HEK293 (cell line): ENCODE results near the gene C2orf42.

Experiments
- CTCF ChIA-PET: fragments of 350-600 bp; formaldehyde crosslinking; extraction: SDS; loops from one replicate; lab custom pipeline; 2021; ENCODE audit warnings: antibody characterized with exemption; lab: Yijun Ruan, JAX
- POLR2A ChIA-PET: fragments of 300-600 bp; formaldehyde crosslinking; extraction: SDS; loops from one replicate; lab custom pipeline; 2020; ENCODE audit warnings: antibody characterized with exemption, inconsistent platforms; lab: Yijun Ruan, JAX
- H3K27ac ChIP-seq: fragments of 200-500 bp; sonication (Bioruptor generic); 2 replicates; pipeline ENCODE4 v1.5.1; 2014; ENCODE audit warnings: low read depth, low read length, control low read depth, inconsistent platforms; ENCODE audit errors: extremely low read depth
- H3K36me3 ChIP-seq, 2 experiments: fragments of 200-500 bp in 1 of 2; sonication (Bioruptor generic) in 1 of 2; 1 replicate in 1 of 2; 2 replicates in 1 of 2; pipeline ENCODE4 v1.5.1; 2014 to 2017; ENCODE audit warnings: inconsistent platforms in 2 of 2, low read length in 2 of 2; ENCODE audit not compliant: control insufficient read depth in 2 of 2, insufficient read depth in 1 of 2
- H3K4me1 ChIP-seq: fragments of 200-500 bp; sonication (Bioruptor generic); 2 replicates; pipeline ENCODE4 v1.5.1; 2014; ENCODE audit warnings: mild to moderate bottlenecking, low read length, inconsistent platforms; ENCODE audit not compliant: control insufficient read depth, insufficient read depth
- H3K4me3 ChIP-seq: 2 replicates; pipeline ENCODE4 v1.5.1; 2011; ENCODE audit warnings: low read depth, mild to moderate bottlenecking, control low read depth, low read length, moderate library complexity
- H3K9me3 ChIP-seq: fragments of 200-500 bp; sonication (Bioruptor generic); 2 replicates; pipeline ENCODE4 v1.5.1; 2014; ENCODE audit warnings: low read depth, low read length, inconsistent platforms; ENCODE audit not compliant: control insufficient read depth, insufficient read depth
- BCL11A ChIP-seq: fragments of 450-650 bp; formaldehyde crosslinking; IDR thresholded peaks from 2 replicates; pipeline ENCODE4 v1.5.1; 2016; ENCODE audit warnings: low read depth, missing biosample characterization, missing genetic modification characterization
- HOXD13 ChIP-seq: sonication (generic); formaldehyde crosslinking; IDR thresholded peaks from 2 replicates; pipeline ENCODE4 v1.8.0; 2022; ENCODE audit warnings: missing genetic modification reagents, borderline replicate concordance
- IKZF3 ChIP-seq: fragments of 450-650 bp; IDR thresholded peaks from 2 replicates; pipeline ENCODE4 v1.5.0; 2018; ENCODE audit warnings: missing biosample characterization, mild to moderate bottlenecking, missing genetic modification characterization, moderate library complexity
- REST ChIP-seq: fragments of 450-650 bp; formaldehyde crosslinking; IDR thresholded peaks from 2 replicates; pipeline ENCODE4 v1.5.1; 2016; ENCODE audit warnings: missing biosample characterization, missing genetic modification characterization
- SCRT1 ChIP-seq: fragments of 450-650 bp; formaldehyde crosslinking; IDR thresholded peaks from 2 replicates; pipeline ENCODE4 v1.5.1; 2016; ENCODE audit warnings: missing biosample characterization, missing genetic modification characterization, borderline replicate concordance
- SP2 ChIP-seq: fragments of 450-650 bp; formaldehyde crosslinking; IDR thresholded peaks from 2 replicates; pipeline ENCODE4 v1.5.1; 2016; ENCODE audit warnings: missing biosample characterization, missing genetic modification characterization
- WT1 ChIP-seq: fragments of 450-650 bp; formaldehyde crosslinking; IDR thresholded peaks from 2 replicates; pipeline ENCODE4 v1.5.1; 2016; ENCODE audit warnings: missing biosample characterization, missing genetic modification characterization
- ZBTB1 ChIP-seq: fragments of 450-650 bp; formaldehyde crosslinking; IDR thresholded peaks from 2 replicates; pipeline ENCODE4 v1.5.1; 2016; ENCODE audit warnings: missing biosample characterization, missing genetic modification characterization
- ZBTB17 ChIP-seq: fragments of 450-650 bp; formaldehyde crosslinking; IDR thresholded peaks from 2 replicates; pipeline ENCODE4 v1.5.1; 2016; ENCODE audit warnings: missing biosample characterization, missing genetic modification characterization
- ZBTB21 ChIP-seq: fragments of 450-650 bp; formaldehyde crosslinking; IDR thresholded peaks from 2 replicates; pipeline ENCODE4 v1.5.1; 2017; ENCODE audit warnings: missing biosample characterization, missing genetic modification characterization
- ZFP41 ChIP-seq: fragments of 450-650 bp; formaldehyde crosslinking; IDR thresholded peaks from 2 replicates; pipeline ENCODE4 v1.5.1; 2016; ENCODE audit warnings: missing biosample characterization, missing genetic modification characterization, borderline replicate concordance
- ZIC2 ChIP-seq: fragments of 450-650 bp; formaldehyde crosslinking; IDR thresholded peaks from 2 replicates; pipeline ENCODE4 v1.5.1; 2016; ENCODE audit warnings: missing biosample characterization, missing genetic modification characterization
- ZNF121 ChIP-seq: fragments of 450-650 bp; formaldehyde crosslinking; IDR thresholded peaks from 2 replicates; pipeline ENCODE4 v1.5.1; 2016; ENCODE audit warnings: missing biosample characterization, missing genetic modification characterization
- ZNF155 ChIP-seq: fragments of 450-650 bp; formaldehyde crosslinking; IDR thresholded peaks from 2 replicates; pipeline ENCODE4 v1.5.1; 2016; ENCODE audit warnings: missing biosample characterization, missing genetic modification characterization
- ZNF16 ChIP-seq: fragments of 450-650 bp; formaldehyde crosslinking; IDR thresholded peaks from 2 replicates; pipeline ENCODE4 v1.5.1; 2016; ENCODE audit warnings: low read depth, missing biosample characterization, missing genetic modification characterization
- ZNF174 ChIP-seq: fragments of 450-650 bp; formaldehyde crosslinking; IDR thresholded peaks from 2 replicates; pipeline ENCODE4 v1.5.0; 2017; ENCODE audit warnings: missing biosample characterization, mild to moderate bottlenecking, missing genetic modification characterization
- ZNF248 ChIP-seq: fragments of 450-650 bp; formaldehyde crosslinking; IDR thresholded peaks from 2 replicates; pipeline ENCODE4 v1.5.1; 2017; ENCODE audit warnings: missing biosample characterization, missing genetic modification characterization
- ZNF26 ChIP-seq: fragments of 450-650 bp; formaldehyde crosslinking; IDR thresholded peaks from 2 replicates; pipeline ENCODE4 v1.5.1; 2016; ENCODE audit warnings: missing biosample characterization, missing genetic modification characterization
- ZNF416 ChIP-seq: fragments of 450-650 bp; formaldehyde crosslinking; IDR thresholded peaks from 2 replicates; pipeline ENCODE4 v1.5.1; 2016; ENCODE audit warnings: missing biosample characterization, missing genetic modification characterization
- ZNF426 ChIP-seq: fragments of 450-650 bp; formaldehyde crosslinking; IDR thresholded peaks from 2 replicates; pipeline ENCODE4 v1.5.1; 2017; ENCODE audit warnings: missing biosample characterization, missing genetic modification characterization, mild to moderate bottlenecking, inconsistent platforms, moderate library complexity
- ZNF488 ChIP-seq: fragments of 450-650 bp; formaldehyde crosslinking; IDR thresholded peaks from 2 replicates; pipeline ENCODE4 v1.5.1; 2016; ENCODE audit warnings: missing biosample characterization, missing genetic modification characterization
- ZNF530 ChIP-seq: fragments of 450-650 bp; formaldehyde crosslinking; IDR thresholded peaks from 2 replicates; pipeline ENCODE4 v1.5.1; 2016; ENCODE audit warnings: low read depth, missing biosample characterization, missing genetic modification characterization
- ZNF549 ChIP-seq: fragments of 450-650 bp; IDR thresholded peaks from 2 replicates; pipeline ENCODE4 v1.5.1; 2018; ENCODE audit warnings: missing biosample characterization, missing genetic modification characterization, mild to moderate bottlenecking, inconsistent platforms, moderate library complexity
- ZNF560 ChIP-seq: fragments of 450-650 bp; formaldehyde crosslinking; IDR thresholded peaks from 2 replicates; pipeline ENCODE4 v1.5.1; 2017; ENCODE audit warnings: missing biosample characterization, missing genetic modification characterization, borderline replicate concordance
- ZNF660 ChIP-seq: fragments of 450-650 bp; IDR thresholded peaks from 2 replicates; pipeline ENCODE4 v1.5.1; 2018; ENCODE audit warnings: missing biosample characterization, mild to moderate bottlenecking, missing genetic modification characterization
- ZNF76 ChIP-seq: fragments of 450-650 bp; formaldehyde crosslinking; IDR thresholded peaks from 2 replicates; pipeline ENCODE4; 2016; ENCODE audit warnings: low read depth, missing biosample characterization, missing genetic modification characterization, borderline replicate concordance
- ZNF837 ChIP-seq: fragments of 450-650 bp; formaldehyde crosslinking; IDR thresholded peaks from 2 replicates; pipeline ENCODE4 v1.5.1; 2016; ENCODE audit warnings: missing biosample characterization, missing genetic modification characterization
- ZNF843 ChIP-seq: fragments of 450-650 bp; formaldehyde crosslinking; IDR thresholded peaks from 2 replicates; pipeline ENCODE4 v1.5.1; 2016; ENCODE audit warnings: missing biosample characterization, missing genetic modification characterization
- TF ChIP-seq, protein P1 (sequence below): fragments of 450-650 bp; formaldehyde crosslinking; conservative IDR thresholded peaks from 2 replicates; pipeline ENCODE4 v1.5.1; 2016; ENCODE audit warnings: low read depth, missing biosample characterization, missing genetic modification characterization

C2orf42 gene

DNA sequence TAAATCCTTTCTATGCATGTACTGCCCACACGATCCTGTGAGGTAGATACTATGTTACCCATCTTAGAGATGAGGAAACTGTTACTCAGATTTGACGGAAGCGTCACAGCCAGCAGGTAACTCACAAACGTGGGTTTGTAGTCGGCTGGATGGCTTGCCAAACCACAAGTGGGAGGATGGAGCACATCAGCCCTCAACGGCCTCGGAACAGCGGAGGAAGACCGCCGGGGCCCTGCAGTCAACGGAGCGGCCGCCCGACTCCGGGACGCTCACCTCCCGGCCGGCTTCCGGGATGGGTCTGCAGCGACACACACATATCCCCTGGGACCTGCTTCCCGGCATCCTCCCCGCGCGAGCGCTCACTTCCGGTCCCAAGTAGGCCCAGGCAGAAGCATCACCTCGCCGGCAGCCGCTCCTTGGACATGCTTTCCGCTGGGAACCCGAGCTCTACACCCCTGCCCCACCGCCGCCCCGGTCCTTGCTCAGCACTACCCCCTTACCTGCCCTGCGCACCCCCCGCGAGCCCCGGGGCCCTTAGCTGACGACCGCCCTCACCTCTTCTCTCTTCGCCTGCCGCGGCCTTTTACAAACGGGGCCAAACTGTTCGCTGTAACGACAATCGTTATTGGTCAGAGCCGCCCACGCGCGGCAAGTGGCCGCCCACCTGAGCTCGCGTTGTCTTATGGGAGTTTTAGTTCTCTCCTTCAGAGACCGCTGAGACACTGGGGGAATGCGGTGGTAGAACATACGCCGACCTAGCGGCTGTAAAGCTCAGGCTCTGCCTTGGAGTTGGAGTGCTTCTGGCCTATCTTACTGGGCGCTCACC is at the start of gene C2orf42:
TSS of gene C2orf42 (minus strand) at position 602 of the 826 bp plus-strand sequence. CDS start 9,034 bp downstream, outside the sequence.
- Histone ChIP-seq H3K4me3 (peak within 1 kb of the TSS; percentile 98), H3K27ac (peak within 1 kb of the TSS; percentile 90), H3K36me3 (no peaks in the 10 kb centered on the region; a peak in 1 of 3 replicates), H3K9me3 (no peaks in the 10 kb centered on the region), H3K4me1 (no peaks in the 10 kb centered on the region; the same call in 1 of the 2 replicates)
- ChIA-PET POLR2A (interaction anchor here (0.6 to 2.8 kb wide), 30 partner anchors 9 to 507 kb away, joined by 3 to 45 read pairs (median 4); partner anchors contain the start of genes MXD1, PCYOX1, SNRPG and TIA1), CTCF (interaction anchor here (0.6 to 1.3 kb wide), 7 partner anchors 10 to 278 kb away, joined by 3 to 5 read pairs (median 3); no protein-coding TSS in a partner anchor)
- TF ChIP-seq SP2 (tag by site-specific recombination), result peak; percentile 85
- TF ChIP-seq ZFP41, result no peak
- TF ChIP-seq IKZF3 (tag by site-specific recombination), result peak; percentile 31; the same call in 1 of the 2 replicates
- TF ChIP-seq SCRT1 (tag by site-specific recombination), result no peak
- no peak for TF ChIP-seq ZNF416 (tag by site-specific recombination)
- TF ChIP-seq BCL11A (tag by site-specific recombination), result no peak
- no peak for TF ChIP-seq ZNF426 (tag by site-specific recombination)
- no peak for TF ChIP-seq REST (tag by site-specific recombination)
- TF ChIP-seq ZNF76 (tag by site-specific recombination), result peak; percentile 96
- no peak for TF ChIP-seq ZNF121 (tag by site-specific recombination)
- TF ChIP-seq HOXD13 (CRISPR knock-in tag), result no peak
- TF ChIP-seq ZNF843 (tag by site-specific recombination), result peak; percentile 48; the same call in 1 of the 2 replicates
- no peak for TF ChIP-seq ZNF174 (tag by site-specific recombination)
- TF ChIP-seq ZNF488, result no peak
- TF ChIP-seq, protein P1, sequence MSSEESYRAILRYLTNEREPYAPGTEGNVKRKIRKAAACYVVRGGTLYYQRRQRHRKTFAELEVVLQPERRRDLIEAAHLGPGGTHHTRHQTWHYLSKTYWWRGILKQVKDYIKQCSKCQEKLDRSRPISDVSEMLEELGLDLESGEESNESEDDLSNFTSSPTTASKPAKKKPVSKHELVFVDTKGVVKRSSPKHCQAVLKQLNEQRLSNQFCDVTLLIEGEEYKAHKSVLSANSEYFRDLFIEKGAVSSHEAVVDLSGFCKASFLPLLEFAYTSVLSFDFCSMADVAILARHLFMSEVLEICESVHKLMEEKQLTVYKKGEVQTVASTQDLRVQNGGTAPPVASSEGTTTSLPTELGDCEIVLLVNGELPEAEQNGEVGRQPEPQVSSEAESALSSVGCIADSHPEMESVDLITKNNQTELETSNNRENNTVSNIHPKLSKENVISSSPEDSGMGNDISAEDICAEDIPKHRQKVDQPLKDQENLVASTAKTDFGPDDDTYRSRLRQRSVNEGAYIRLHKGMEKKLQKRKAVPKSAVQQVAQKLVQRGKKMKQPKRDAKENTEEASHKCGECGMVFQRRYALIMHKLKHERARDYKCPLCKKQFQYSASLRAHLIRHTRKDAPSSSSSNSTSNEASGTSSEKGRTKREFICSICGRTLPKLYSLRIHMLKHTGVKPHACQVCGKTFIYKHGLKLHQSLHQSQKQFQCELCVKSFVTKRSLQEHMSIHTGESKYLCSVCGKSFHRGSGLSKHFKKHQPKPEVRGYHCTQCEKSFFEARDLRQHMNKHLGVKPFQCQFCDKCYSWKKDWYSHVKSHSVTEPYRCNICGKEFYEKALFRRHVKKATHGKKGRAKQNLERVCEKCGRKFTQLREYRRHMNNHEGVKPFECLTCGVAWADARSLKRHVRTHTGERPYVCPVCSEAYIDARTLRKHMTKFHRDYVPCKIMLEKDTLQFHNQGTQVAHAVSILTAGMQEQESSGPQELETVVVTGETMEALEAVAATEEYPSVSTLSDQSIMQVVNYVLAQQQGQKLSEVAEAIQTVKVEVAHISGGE (tag by site-specific recombination), result peak; percentile 96
- no peak for TF ChIP-seq ZNF248 (tag by site-specific recombination)
- no peak for TF ChIP-seq ZNF16 (tag by site-specific recombination)
- 0 out of 2 replicates have a peak, but pooled peaks have one; percentile 40 for TF ChIP-seq WT1 (tag by site-specific recombination)
- no peak for TF ChIP-seq ZNF837 (tag by site-specific recombination)
- peak; percentile 94 for TF ChIP-seq ZBTB17 (tag by site-specific recombination)
- no peak for TF ChIP-seq ZNF155
- TF ChIP-seq ZBTB1 (tag by site-specific recombination), result no peak
- no peak; the same call in 1 of the 2 replicates for TF ChIP-seq ZIC2
- TF ChIP-seq ZNF549 (tag by site-specific recombination), result no peak
- TF ChIP-seq ZBTB21, result peak; percentile 66
- no peak for TF ChIP-seq ZNF530 (tag by site-specific recombination)
- TF ChIP-seq ZNF560 (tag by site-specific recombination), result no peak
- no peak for TF ChIP-seq ZNF660
- TF ChIP-seq ZNF26 (tag by site-specific recombination), result no peak
